HepG2 (cell line): Measurements from ENCODE around the gene IP6K3. TPM values are rescaled to one million over a fixed set of nuclear protein-coding genes. Genes with fewer than 3 reads are reported as not detected.

Source experiments
- ATAC-seq: fragments of 200-7000 bp; cut with Tn5 transposase; 3 replicates; pipeline ENCODE4 v1.9.1; 2020; ENCODE audit warnings: mild to moderate bottlenecking, moderate library complexity
- BruUV-seq: library from RNA; stranded (reverse); fragments of 400-500 nt; replicated peaks from 2 replicates; lab custom pipeline; 2021; lab: Mats Ljungman, UMichigan
- CTCF ChIA-PET: fragments of 300-600 bp; formaldehyde crosslinking; extraction: SDS; loops from one replicate; lab custom pipeline; 2021; ENCODE audit warnings: low total read pairs, inconsistent platforms, low intra/inter-chr PET ratio; lab: Yijun Ruan, JAX
- POLR2A ChIA-PET: fragments of 350-600 bp; sonication (Branson Sonifier 250); formaldehyde crosslinking; loops from one replicate; lab custom pipeline; 2020; ENCODE audit warnings: antibody characterized with exemption, inconsistent platforms; lab: Yijun Ruan, JAX
- DNase-seq: peaks from one replicate; pipeline ENCODE4 v3.0.0-alpha.2; 2015; ENCODE audit warnings: low spot score
- FAIRE-seq: peaks from 3 replicates; lab custom pipeline; 2011; peaks lifted over from hg19 to GRCh38; lab: Jason Lieb, UNC
- H2AFZ ChIP-seq: one replicate; pipeline ENCODE4 v1.6.1; 2011; ENCODE audit warnings: low read length, inconsistent platforms
- H3K27ac ChIP-seq: fragments of 300-600 bp; 3 replicates; pipeline ENCODE4 v1.8.0; 2011; ENCODE audit warnings: mixed run types, mild to moderate bottlenecking, mixed read lengths, low read length, inconsistent platforms; ENCODE audit not compliant: insufficient read depth; ENCODE audit errors: extremely low read length
- H3K27me3 ChIP-seq, 2 experiments: fragments of 200-600 bp in 1 of 2; 2 replicates in 1 of 2; 3 replicates in 1 of 2; pipeline versions ENCODE4 v1.6.0 to v1.8.0; 2011; ENCODE audit warnings: low read length in 2 of 2, mild to moderate bottlenecking in 2 of 2, moderate library complexity in 2 of 2, inconsistent platforms in 1 of 2; ENCODE audit not compliant: insufficient read depth in 2 of 2, control insufficient read depth in 1 of 2
- H3K36me3 ChIP-seq, 2 experiments: fragments of 200-600 bp in 1 of 2; replicated peaks in 1 of 2; 2 replicates in 1 of 2; 3 replicates in 1 of 2; pipeline versions ENCODE4 v1.5.1 to v1.8.0; 2011; ENCODE audit warnings: low read length in 2 of 2, inconsistent platforms in 1 of 2; ENCODE audit not compliant: insufficient read depth in 2 of 2, control insufficient read depth in 1 of 2
- H3K4me1 ChIP-seq: 2 replicates; pipeline ENCODE4 v1.5.1; 2012; ENCODE audit warnings: low read length, inconsistent platforms; ENCODE audit not compliant: insufficient read depth
- H3K4me2 ChIP-seq: 2 replicates; pipeline ENCODE4 v1.6.0; 2011; ENCODE audit warnings: low read depth, low read length, inconsistent platforms
- H3K4me3 ChIP-seq, 3 experiments: fragments of 200-600 bp in 1 of 3; sonication (generic), shearing (Covaris generic) in 1 of 3; replicated peaks in 1 of 3; 2 replicates each; pipeline ENCODE4 v1.5.1; 2011 to 2016; ENCODE audit warnings: low read length in 3 of 3, inconsistent platforms in 2 of 3, low read depth in 2 of 3, mild to moderate bottlenecking in 2 of 3, control low read depth in 1 of 3, mixed read lengths in 1 of 3; ENCODE audit not compliant: insufficient read depth in 1 of 3
- H3K79me2 ChIP-seq: one replicate; pipeline ENCODE4 v1.6.1; 2011; ENCODE audit warnings: low read length, inconsistent platforms; ENCODE audit not compliant: insufficient read depth
- H3K9ac ChIP-seq: 2 replicates; pipeline ENCODE4 v1.6.0; 2011; ENCODE audit warnings: mild to moderate bottlenecking, low read depth, low read length, inconsistent platforms; ENCODE audit not compliant: insufficient read depth
- H3K9me3 ChIP-seq: 2 replicates; pipeline ENCODE4 v1.5.1; 2012; ENCODE audit warnings: mild to moderate bottlenecking, low read length
- H4K20me1 ChIP-seq: 2 replicates; pipeline ENCODE4 v1.6.0; 2011; ENCODE audit warnings: inconsistent platforms, mild to moderate bottlenecking, low read length, moderate library complexity; ENCODE audit not compliant: insufficient read depth
- HNRNPLL ChIP-seq: fragments of 200-400 bp; formaldehyde crosslinking; IDR thresholded peaks from 2 replicates; pipeline ENCODE4 v1.6.1; 2017; ENCODE audit warnings: mild to moderate bottlenecking, low read depth, low read length; ENCODE audit not compliant: poor library complexity, severe bottlenecking
- MTA1 ChIP-seq: sonication (generic); formaldehyde crosslinking; IDR thresholded peaks from 2 replicates; pipeline ENCODE4 v1.4.0; 2020; ENCODE audit warnings: missing genetic modification reagents, mild to moderate bottlenecking, borderline replicate concordance
- MTF1 ChIP-seq: sonication (generic); formaldehyde crosslinking; IDR thresholded peaks from 2 replicates; pipeline ENCODE4 v1.5.0; 2020; ENCODE audit warnings: missing genetic modification reagents
- NFRKB ChIP-seq: fragments of 450-650 bp; IDR thresholded peaks from 2 replicates; pipeline ENCODE4 v1.6.1; 2017
- SIX4 ChIP-seq: sonication (generic); formaldehyde crosslinking; IDR thresholded peaks from 2 replicates; pipeline ENCODE4 v1.4.0; 2020; ENCODE audit warnings: missing genetic modification reagents
- SMAD9 ChIP-seq: sonication (generic); formaldehyde crosslinking; IDR thresholded peaks from 2 replicates; pipeline ENCODE4 v1.5.1; 2020; ENCODE audit warnings: mild to moderate bottlenecking, missing genetic modification reagents
- STAG1 ChIP-seq: sonication (generic); formaldehyde crosslinking; IDR thresholded peaks from 2 replicates; pipeline ENCODE4 v1.4.0; 2020; ENCODE audit warnings: missing genetic modification reagents
- TP53 ChIP-seq: sonication (generic); formaldehyde crosslinking; conservative IDR thresholded peaks from 2 replicates; pipeline ENCODE4 v1.4.0; 2020; ENCODE audit warnings: missing genetic modification reagents
- ZNF468 ChIP-seq: sonication (generic); formaldehyde crosslinking; IDR thresholded peaks from 2 replicates; pipeline ENCODE4 v1.8.0; 2022; ENCODE audit warnings: mild to moderate bottlenecking, moderate library complexity, missing genetic modification reagents
- ZNF549 ChIP-seq: sonication (generic); formaldehyde crosslinking; IDR thresholded peaks from 2 replicates; pipeline ENCODE4 v1.5.0; 2020; ENCODE audit warnings: missing genetic modification reagents
- WGBS: methylation state at CpG from one replicate; pipeline ENCODE4 v1.1.6; 2017; ENCODE audit warnings: low lambda C conversion rate; 5-methylcytosine and 5-hydroxymethylcytosine counted together
- in situ Hi-C: cut with HindIII; loops from 2 replicates; pipeline ENCODE4 v1.10.0; 2017; ENCODE audit warnings: low pct_unique_long_range_greater_than_20kb; ENCODE audit not compliant: extremely low pct_ligation_motif_present
- intact Hi-C: fragments of 100-400 bp; cut with micrococcal nuclease; formaldehyde crosslinking; loops from one replicate; pipeline ENCODE4 v1.10.0; 2022; ENCODE audit not compliant: unreplicated experiment
- polyA plus RNA-seq, 8 experiments: library from polyadenylated mRNA; depleted of rRNA in 3 of 8; stranded (reverse) in 7 of 8; unstranded in 1 of 8; fragments of >200 nt; fragmentation: Illumina TruSeq in 4 of 8; extraction: Trizol in 4 of 8; gene quantifications; 2 replicates each; pipeline versions ENCODE4 v1.2.1 to v1.2.3, GENCODE V29; 2011 to 2016; ENCODE audit warnings: low read depth in 4 of 8, missing spikeins in 1 of 8, mixed read lengths in 1 of 8; ENCODE audit not compliant: insufficient read depth in 1 of 8
- total RNA-seq, 5 experiments: library from RNA; depleted of rRNA; stranded (reverse); fragments of >200 nt; fragmentation: Illumina TruSeq; extraction: Trizol; gene quantifications; 2 replicates each; pipeline ENCODE4 v1.2.3, GENCODE V29; 2016; ENCODE audit warnings: low read depth in 1 of 5
- TF ChIP-seq, protein P1 (sequence below): sonication (generic); formaldehyde crosslinking; IDR thresholded peaks from 2 replicates; pipeline ENCODE4 v1.4.0; 2020; ENCODE audit warnings: missing genetic modification reagents, borderline replicate concordance
- TF ChIP-seq, protein P2 (sequence below): sonication (generic); formaldehyde crosslinking; IDR thresholded peaks from 2 replicates; pipeline ENCODE4 v1.4.0; 2020; ENCODE audit warnings: missing genetic modification reagents

IP6K3 gene
- total and polyA plus RNA-seq, 2 of the 13 experiments (the other 11 are each of a cell fraction or from before 2014, with no cell fraction given), result 0.11 to 0.18 TPM

DNA sequence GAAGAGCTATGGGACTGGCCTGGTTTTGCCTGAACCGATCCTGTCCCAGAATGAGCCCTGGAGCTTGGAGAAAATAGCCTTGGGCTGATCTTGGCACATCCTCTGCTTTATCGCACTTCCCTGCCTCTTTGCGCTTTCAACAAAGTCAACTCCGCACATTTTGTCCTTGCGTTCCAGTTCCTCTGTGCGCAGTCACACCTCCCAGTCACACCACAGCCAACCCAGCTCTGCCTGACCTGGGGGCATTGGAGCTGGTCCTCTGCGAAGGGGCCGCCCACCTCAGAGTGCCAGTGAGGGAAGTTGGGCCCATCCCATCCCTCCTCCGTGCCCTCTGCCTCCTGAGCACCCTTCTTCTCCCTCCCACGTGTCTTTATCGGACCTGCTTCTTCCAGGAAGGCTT is 18.3 kb downstream of the IP6K3 start:
- ATAC-seq (no peak), DNase-seq (no peak), FAIRE-seq (no peak)
- Histone ChIP-seq H4K20me1 (no peaks in the 10 kb centered on the region), H3K27me3 (peaks cover 0 to 4% of the 10 kb centered on the region in 2 experiments; a peak in 3 of 5 replicates), H3K27ac (no peak overlapping the region), H3K4me2 (no peak overlapping the region), H3K4me3 (no peak overlapping the region), H3K9me3 (no peaks in the 10 kb centered on the region), H3K79me2 (no peaks in the 10 kb centered on the region), H2AFZ (no peak overlapping the region), H3K36me3 (no peaks in the 10 kb centered on the region), H3K4me1 (peaks cover 14% of the 10 kb centered on the region), H3K9ac (no peak overlapping the region)
- TF ChIP-seq SIX4 (no peak), STAG1 (CRISPR knock-in tag) (no peak), HNRNPLL (no peak), MTA1 (no peak), ZNF468 (CRISPR knock-in tag) (no peak), SMAD9 (CRISPR knock-in tag) (no peak), ZNF549 (CRISPR knock-in tag) (no peak), TP53 (CRISPR knock-in tag) (no peak), NFRKB (no peak), MTF1 (CRISPR knock-in tag) (no peak)
- TF ChIP-seq, protein P1, sequence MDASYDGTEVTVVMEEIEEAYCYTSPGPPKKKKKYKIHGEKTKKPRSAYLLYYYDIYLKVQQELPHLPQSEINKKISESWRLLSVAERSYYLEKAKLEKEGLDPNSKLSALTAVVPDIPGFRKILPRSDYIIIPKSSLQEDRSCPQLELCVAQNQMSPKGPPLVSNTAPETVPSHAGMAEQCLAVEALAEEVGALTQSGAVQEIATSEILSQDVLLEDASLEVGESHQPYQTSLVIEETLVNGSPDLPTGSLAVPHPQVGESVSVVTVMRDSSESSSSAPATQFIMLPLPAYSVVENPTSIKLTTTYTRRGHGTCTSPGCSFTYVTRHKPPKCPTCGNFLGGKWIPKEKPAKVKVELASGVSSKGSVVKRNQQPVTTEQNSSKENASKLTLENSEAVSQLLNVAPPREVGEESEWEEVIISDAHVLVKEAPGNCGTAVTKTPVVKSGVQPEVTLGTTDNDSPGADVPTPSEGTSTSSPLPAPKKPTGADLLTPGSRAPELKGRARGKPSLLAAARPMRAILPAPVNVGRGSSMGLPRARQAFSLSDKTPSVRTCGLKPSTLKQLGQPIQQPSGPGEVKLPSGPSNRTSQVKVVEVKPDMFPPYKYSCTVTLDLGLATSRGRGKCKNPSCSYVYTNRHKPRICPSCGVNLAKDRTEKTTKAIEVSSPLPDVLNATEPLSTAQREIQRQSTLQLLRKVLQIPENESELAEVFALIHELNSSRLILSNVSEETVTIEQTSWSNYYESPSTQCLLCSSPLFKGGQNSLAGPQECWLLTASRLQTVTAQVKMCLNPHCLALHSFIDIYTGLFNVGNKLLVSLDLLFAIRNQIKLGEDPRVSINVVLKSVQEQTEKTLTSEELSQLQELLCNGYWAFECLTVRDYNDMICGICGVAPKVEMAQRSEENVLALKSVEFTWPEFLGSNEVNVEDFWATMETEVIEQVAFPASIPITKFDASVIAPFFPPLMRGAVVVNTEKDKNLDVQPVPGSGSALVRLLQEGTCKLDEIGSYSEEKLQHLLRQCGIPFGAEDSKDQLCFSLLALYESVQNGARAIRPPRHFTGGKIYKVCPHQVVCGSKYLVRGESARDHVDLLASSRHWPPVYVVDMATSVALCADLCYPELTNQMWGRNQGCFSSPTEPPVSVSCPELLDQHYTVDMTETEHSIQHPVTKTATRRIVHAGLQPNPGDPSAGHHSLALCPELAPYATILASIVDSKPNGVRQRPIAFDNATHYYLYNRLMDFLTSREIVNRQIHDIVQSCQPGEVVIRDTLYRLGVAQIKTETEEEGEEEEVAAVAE, result no peak
- TF ChIP-seq, protein P2, sequence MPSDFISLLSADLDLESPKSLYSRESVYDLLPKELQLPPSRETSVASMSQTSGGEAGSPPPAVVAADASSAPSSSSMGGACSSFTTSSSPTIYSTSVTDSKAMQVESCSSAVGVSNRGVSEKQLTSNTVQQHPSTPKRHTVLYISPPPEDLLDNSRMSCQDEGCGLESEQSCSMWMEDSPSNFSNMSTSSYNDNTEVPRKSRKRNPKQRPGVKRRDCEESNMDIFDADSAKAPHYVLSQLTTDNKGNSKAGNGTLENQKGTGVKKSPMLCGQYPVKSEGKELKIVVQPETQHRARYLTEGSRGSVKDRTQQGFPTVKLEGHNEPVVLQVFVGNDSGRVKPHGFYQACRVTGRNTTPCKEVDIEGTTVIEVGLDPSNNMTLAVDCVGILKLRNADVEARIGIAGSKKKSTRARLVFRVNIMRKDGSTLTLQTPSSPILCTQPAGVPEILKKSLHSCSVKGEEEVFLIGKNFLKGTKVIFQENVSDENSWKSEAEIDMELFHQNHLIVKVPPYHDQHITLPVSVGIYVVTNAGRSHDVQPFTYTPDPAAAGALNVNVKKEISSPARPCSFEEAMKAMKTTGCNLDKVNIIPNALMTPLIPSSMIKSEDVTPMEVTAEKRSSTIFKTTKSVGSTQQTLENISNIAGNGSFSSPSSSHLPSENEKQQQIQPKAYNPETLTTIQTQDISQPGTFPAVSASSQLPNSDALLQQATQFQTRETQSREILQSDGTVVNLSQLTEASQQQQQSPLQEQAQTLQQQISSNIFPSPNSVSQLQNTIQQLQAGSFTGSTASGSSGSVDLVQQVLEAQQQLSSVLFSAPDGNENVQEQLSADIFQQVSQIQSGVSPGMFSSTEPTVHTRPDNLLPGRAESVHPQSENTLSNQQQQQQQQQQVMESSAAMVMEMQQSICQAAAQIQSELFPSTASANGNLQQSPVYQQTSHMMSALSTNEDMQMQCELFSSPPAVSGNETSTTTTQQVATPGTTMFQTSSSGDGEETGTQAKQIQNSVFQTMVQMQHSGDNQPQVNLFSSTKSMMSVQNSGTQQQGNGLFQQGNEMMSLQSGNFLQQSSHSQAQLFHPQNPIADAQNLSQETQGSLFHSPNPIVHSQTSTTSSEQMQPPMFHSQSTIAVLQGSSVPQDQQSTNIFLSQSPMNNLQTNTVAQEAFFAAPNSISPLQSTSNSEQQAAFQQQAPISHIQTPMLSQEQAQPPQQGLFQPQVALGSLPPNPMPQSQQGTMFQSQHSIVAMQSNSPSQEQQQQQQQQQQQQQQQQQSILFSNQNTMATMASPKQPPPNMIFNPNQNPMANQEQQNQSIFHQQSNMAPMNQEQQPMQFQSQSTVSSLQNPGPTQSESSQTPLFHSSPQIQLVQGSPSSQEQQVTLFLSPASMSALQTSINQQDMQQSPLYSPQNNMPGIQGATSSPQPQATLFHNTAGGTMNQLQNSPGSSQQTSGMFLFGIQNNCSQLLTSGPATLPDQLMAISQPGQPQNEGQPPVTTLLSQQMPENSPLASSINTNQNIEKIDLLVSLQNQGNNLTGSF (CRISPR knock-in tag), result no peak
- ChIA-PET POLR2A (no interaction called here), CTCF (no interaction called here)
- in situ Hi-C loops, result no loop called here
- WGBS, result 81% methylated on average over 11 of the region's 11 CpGs
- intact Hi-C loops, result no loop called here
- no TSS peak for BruUV-seq
